Ascending aorta (tissue), 2 donors: Measurements from ENCODE around the gene UBE2E2. TPM values are rescaled to one million over a fixed set of nuclear protein-coding genes. Genes with fewer than 3 reads are reported as not detected.

Experiments
- DNase-seq, 2 donors: peaks; one replicate each; pipeline ENCODE4 v3.0.0-alpha.2; 2019; ENCODE audit warnings: low spot score in 2 of 2
- H3K27ac ChIP-seq, 2 donors: fragments of 200-600 bp; sonication (generic); one replicate each; pipeline ENCODE4 v1.5.1; 2016 to 2017; ENCODE audit warnings: mild to moderate bottlenecking in 1 of 2
- H3K27me3 ChIP-seq: fragments of 200-600 bp; sonication (generic); one replicate; pipeline ENCODE4 v1.5.1; 2017
- H3K36me3 ChIP-seq, 2 donors: fragments of 200-600 bp; sonication (generic); one replicate each; pipeline ENCODE4 v1.5.1; 2016
- H3K4me1 ChIP-seq, 2 donors: fragments of 200-600 bp; sonication (generic); one replicate each; pipeline ENCODE4 v1.5.1; 2016 to 2017; ENCODE audit warnings: mild to moderate bottlenecking in 1 of 2
- H3K4me3 ChIP-seq, 2 donors: fragments of 200-600 bp; sonication (generic); one replicate each; pipeline ENCODE4 v1.5.1; 2016 to 2017; ENCODE audit warnings: mild to moderate bottlenecking in 1 of 2
- H3K9me3 ChIP-seq, 2 donors: fragments of 200-600 bp; sonication (generic); one replicate each; pipeline ENCODE4 v1.5.1; 2016
- CTCF ChIP-seq, 3 experiments: fragments of 200-600 bp in 2 of 3; fragments of 450-650 bp in 1 of 3; sonication (generic) in 2 of 3; IDR thresholded peaks; one replicate each; pipeline ENCODE4 v1.5.1; 2016 to 2019; ENCODE audit warnings: antibody characterized with exemption in 3 of 3, mild to moderate bottlenecking in 1 of 3, moderate library complexity in 1 of 3
- intact Hi-C: fragments of 100-400 bp; cut with DNase I; formaldehyde crosslinking; loops from one replicate; pipeline ENCODE4 v1.15.1; 2023
- total RNA-seq: library from RNA; depleted of rRNA; stranded (reverse); fragments of >200 nt; gene quantifications from one replicate; pipeline ENCODE4 v1.1.0, GENCODE V29; 2016

The UBE2E2 gene
- total RNA-seq, 1 donor from 2014 or later = 5.3 TPM

- no peak for DNase-seq
- H3K36me3 ChIP-seq = no peaks in the 10 kb centered on the region
- H3K27me3 ChIP-seq = no peaks in the 10 kb centered on the region
- TF ChIP-seq CTCF (IDR thresholded peaks at IDR 0.05) = no peak
- intact Hi-C loops = no loop called here
- H3K4me1 ChIP-seq = peaks cover 0 to 8% of the 10 kb centered on the region in 2 donors
- H3K27ac ChIP-seq = no peak overlapping the region
- no peaks in the 10 kb centered on the region for H3K9me3 ChIP-seq
- H3K4me3 ChIP-seq = no peak overlapping the region
These were observed 398.1 kb downstream of the UBE2E2 start for GRCh38 chr3:23601091-23601822.

- Histone ChIP-seq H3K9me3 (no peaks in the 10 kb centered on the region), H3K27ac (no peak overlapping the region), H3K4me1 (peaks cover 0 to 8% of the 10 kb centered on the region in 2 donors), H3K36me3 (no peaks in the 10 kb centered on the region), H3K27me3 (no peaks in the 10 kb centered on the region), H3K4me3 (no peak overlapping the region)
- intact Hi-C loops = no loop called here
- no peak for TF ChIP-seq CTCF (IDR thresholded peaks at IDR 0.05)
- DNase-seq = no peak
These were observed 399.8 kb downstream of the UBE2E2 start for GRCh38 chr3:23602971-23603370.

- no peak for TF ChIP-seq CTCF (IDR thresholded peaks at IDR 0.05)
- H3K36me3 ChIP-seq = no peaks in the 10 kb centered on the region
- H3K27me3 ChIP-seq = no peaks in the 10 kb centered on the region
- peaks cover 0 to 4% of the 10 kb centered on the region in 2 donors for H3K4me1 ChIP-seq
- H3K27ac ChIP-seq = no peak overlapping the region
- no peak overlapping the region for H3K4me3 ChIP-seq
- intact Hi-C loops = no loop called here
- no peaks in the 10 kb centered on the region for H3K9me3 ChIP-seq
- DNase-seq = no peak
These were observed 404.2 kb downstream of the UBE2E2 start for GRCh38 chr3:23607184-23607847.

- Histone ChIP-seq H3K27me3 (no peaks in the 10 kb centered on the region), H3K4me3 (no peak overlapping the region), H3K4me1 (peaks cover 0 to 5% of the 10 kb centered on the region in 2 donors), H3K9me3 (no peaks in the 10 kb centered on the region), H3K36me3 (no peaks in the 10 kb centered on the region), H3K27ac (no peak overlapping the region)
- no peak for TF ChIP-seq CTCF (IDR thresholded peaks at IDR 0.05)
- DNase-seq = no peak
- intact Hi-C loops = no loop called here
These were observed 405.5 kb downstream of the UBE2E2 start for GRCh38 chr3:23608650-23609049.

GRCh38 chr3:23611737-23612295, 408.7 kb downstream of the UBE2E2 start:
- peak overlapping the region; percentile 28 to 61 for H3K4me3 ChIP-seq
- TF ChIP-seq CTCF (IDR thresholded peaks at IDR 0.05) = no peak
- no peaks in the 10 kb centered on the region for H3K9me3 ChIP-seq
- peak overlapping the region; percentile 81 to 83 for H3K27ac ChIP-seq
- peak in 1 of 2 donors; percentile 78 for DNase-seq
- no peaks in the 10 kb centered on the region for H3K36me3 ChIP-seq
- H3K4me1 ChIP-seq = peaks cover 0 to 5% of the 10 kb centered on the region in 2 donors
- intact Hi-C loops = loop anchor here (5.0 kb wide), 2 partner anchors 75 to 410 kb away; partner anchors contain the start of gene UBE2E2
- no peaks in the 10 kb centered on the region for H3K27me3 ChIP-seq
